ENCODE data around the gene RGS14.

RGS14 gene

GRCh38 chr5:177377851-177378776 is 20.4 kb downstream of the RGS14 start:
- Histone ChIP-seq H3K4me3 (no peak overlapping the region), H3K4me2 (no peak overlapping the region), H3K9ac (no peak overlapping the region), H3K9me3 (replicated peaks in 1 of 11) (no peaks in the 10 kb centered on the region), H4K20me1 (no peaks in the 10 kb centered on the region), H3K36me3 (peaks cover 0 to 11% (median 0%) of the 10 kb centered on the region in 11 experiments; a peak in 1 of 22 replicates), H3K27ac (peak overlapping the region in 2 of 11 experiments; percentile 19 to 55; a peak in 3 of 22 replicates), H3K4me1 (peaks cover 13 to 64% (median 42%) of the 10 kb centered on the region in 10 experiments), H3K27me3 (no peaks in the 10 kb centered on the region)
- TF ChIP-seq Cebpa-rat (IDR thresholded peaks at IDR 0.05), result no peak

- peak overlapping the region in 8 of 11 experiments; percentile 3 to 42 (median 29); a peak in 9 of 22 replicates for H3K4me2 ChIP-seq
Measured at GRCh38 chr5:177378884-177379883, 21.5 kb downstream of the RGS14 start.

DNA sequence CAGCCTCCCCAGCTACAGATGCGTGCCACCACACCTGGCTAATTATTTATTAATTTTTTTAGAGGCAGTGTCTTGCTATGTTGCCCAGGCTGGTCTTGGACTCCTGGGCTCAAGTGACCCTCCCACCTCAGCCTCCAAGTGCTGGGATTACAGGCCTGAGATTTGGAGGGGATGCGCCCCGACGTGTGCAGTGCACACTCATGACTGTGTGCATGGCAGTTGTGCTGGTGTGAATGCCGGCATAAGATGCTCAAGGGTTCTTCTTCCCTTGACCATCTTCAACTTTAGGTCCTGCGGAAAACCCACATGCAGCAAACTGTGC is 23.0 kb downstream of the RGS14 start:
- Histone ChIP-seq H3K4me3 (no peak overlapping the region), H3K9me3 (replicated peaks in 1 of 11) (no peaks in the 10 kb centered on the region), H3K4me2 (0 out of 22 replicates have a peak overlapping the region, but pooled peaks of 1 of the 11 experiments have one; percentile 9), H3K9ac (no peak overlapping the region), H3K36me3 (no peaks in the 10 kb centered on the region), H3K27me3 (peaks cover 0 to 5% (median 0%) of the 10 kb centered on the region in 11 experiments; a peak in 1 of 22 replicates), H4K20me1 (no peaks in the 10 kb centered on the region; a peak in 2 of 22 replicates), H3K4me1 (peaks cover 20 to 55% (median 44%) of the 10 kb centered on the region in 10 experiments), H3K27ac (no peak overlapping the region)
- TF ChIP-seq Cebpa-rat (IDR thresholded peaks at IDR 0.05), result no peak

More at GRCh38 chr5:177378884-177379883, 21.5 kb downstream of the RGS14 start:
- H3K27ac ChIP-seq, result peak overlapping the region in 6 of 11 experiments; percentile 4 to 55 (median 22); a peak in 7 of 22 replicates
- 0 out of 22 replicates have a peak, but pooled peaks cover 0 to under 1% (median 0%) of the 10 kb centered on the region in 11 experiments for H3K36me3 ChIP-seq
- peaks cover 0 to 4% (median 0%) of the 10 kb centered on the region in 11 experiments; a peak in 1 of 22 replicates for H3K27me3 ChIP-seq
- H4K20me1 ChIP-seq, result no peaks in the 10 kb centered on the region; a peak in 1 of 22 replicates
- peaks cover 13 to 57% (median 39%) of the 10 kb centered on the region in 10 experiments for H3K4me1 ChIP-seq
- H3K4me3 ChIP-seq, result no peak overlapping the region
- H3K9me3 ChIP-seq (replicated peaks in 1 of 11), result no peaks in the 10 kb centered on the region
- no peak for TF ChIP-seq Cebpa-rat (IDR thresholded peaks at IDR 0.05)
- no peak overlapping the region for H3K9ac ChIP-seq

DNA sequence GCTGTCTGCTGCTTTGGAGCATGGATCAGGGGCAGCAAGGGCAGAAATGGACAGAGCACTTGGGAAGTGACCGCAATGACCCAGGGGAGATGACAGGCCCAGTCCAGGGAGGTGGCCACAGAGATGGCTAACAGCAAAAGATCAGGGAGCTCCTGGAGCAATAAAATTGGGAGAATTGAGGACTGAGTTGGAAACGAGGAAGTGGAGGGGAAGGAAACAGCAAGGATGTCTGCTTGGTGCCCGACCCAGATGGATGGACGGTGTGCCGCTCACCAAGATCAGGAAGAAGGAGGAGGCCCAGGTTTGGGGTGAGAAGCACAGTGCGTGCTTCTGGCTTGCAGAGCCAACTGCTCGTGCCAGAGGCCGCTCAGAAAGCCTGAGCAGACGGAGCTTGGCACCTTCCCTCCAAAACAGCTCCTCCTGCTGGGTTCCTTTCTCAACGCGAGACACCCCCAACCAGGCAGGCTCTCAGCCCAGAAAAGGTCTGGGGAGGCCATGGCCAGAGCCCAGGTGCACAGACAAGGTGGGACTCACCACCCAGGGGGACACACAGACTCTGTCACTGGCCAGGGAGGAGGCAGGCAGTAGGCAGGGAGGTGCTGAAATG is 24.8 kb downstream of the RGS14 start:
- 0 out of 22 replicates have a peak overlapping the region, but pooled peaks of 2 of the 11 experiments have one; percentile 9 to 11 for H3K9ac ChIP-seq
- H3K27me3 ChIP-seq, result peaks cover 0 to 10% (median 0%) of the 10 kb centered on the region in 11 experiments; a peak in 1 of 22 replicates
- TF ChIP-seq Cebpa-rat (IDR thresholded peaks at IDR 0.05), result no peak
- H4K20me1 ChIP-seq, result no peaks in the 10 kb centered on the region; a peak in 2 of 22 replicates
- H3K27ac ChIP-seq, result no peak overlapping the region
- peak overlapping the region; percentile 13 to 70 (median 46); a peak in 21 of 22 replicates for H3K4me2 ChIP-seq
- no peak overlapping the region for H3K4me3 ChIP-seq
- no peaks in the 10 kb centered on the region for H3K9me3 ChIP-seq (replicated peaks in 1 of 11)
- peaks cover 23 to 67% (median 59%) of the 10 kb centered on the region in 10 experiments for H3K4me1 ChIP-seq
- no peaks in the 10 kb centered on the region for H3K36me3 ChIP-seq

GRCh38 chr5:177383181-177383580 is 25.5 kb downstream of the RGS14 start:
- no peaks in the 10 kb centered on the region for H3K36me3 ChIP-seq
- H3K4me1 ChIP-seq, result peaks cover 28 to 73% (median 65%) of the 10 kb centered on the region in 10 experiments
- H3K4me2 ChIP-seq, result peak overlapping the region in 8 of 11 experiments; percentile 28 to 70 (median 48); a peak in 13 of 22 replicates
- no peaks in the 10 kb centered on the region for H3K9me3 ChIP-seq (replicated peaks in 1 of 11)
- no peak for TF ChIP-seq Cebpa-rat (IDR thresholded peaks at IDR 0.05)
- H4K20me1 ChIP-seq, result no peaks in the 10 kb centered on the region; a peak in 2 of 22 replicates
- H3K9ac ChIP-seq, result no peak overlapping the region
- H3K4me3 ChIP-seq, result no peak overlapping the region
- peaks cover 0 to 10% (median 0%) of the 10 kb centered on the region in 11 experiments; a peak in 1 of 22 replicates for H3K27me3 ChIP-seq
- H3K27ac ChIP-seq, result no peak overlapping the region

DNA sequence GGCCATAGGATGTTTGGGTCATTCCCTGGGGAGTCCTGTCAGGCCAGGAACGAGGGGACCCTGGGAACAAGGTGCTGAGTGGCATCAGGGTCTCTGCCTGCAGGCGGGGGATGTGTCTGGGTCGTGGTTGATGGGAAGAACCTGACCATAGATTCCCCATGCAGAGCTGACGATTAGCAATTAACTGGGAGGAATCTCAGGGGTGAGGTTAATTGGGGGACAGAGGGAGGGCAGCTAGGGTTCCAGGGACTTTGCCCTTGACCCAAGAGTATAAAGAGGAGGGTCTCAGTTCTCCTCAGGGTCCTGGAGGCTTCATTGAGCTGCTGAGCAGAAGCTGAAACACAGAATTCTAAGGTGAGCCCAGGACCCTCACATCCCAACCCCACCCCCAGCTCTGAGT is 26.4 kb downstream of the RGS14 start, which contains the start of gene SLC34A1:
Gene SLC34A1 (plus strand): TSS at position 301 of the 400 bp plus-strand sequence. CDS start 1,308 bp downstream, outside the sequence.
- H3K27ac ChIP-seq, result no peak within 1 kb of the TSS
- no peak for TF ChIP-seq Cebpa-rat (IDR thresholded peaks at IDR 0.05)
- no peak within 1 kb of the TSS; a peak in 1 of 22 replicates for H3K9ac ChIP-seq
- H3K4me1 ChIP-seq, result peaks cover 35 to 82% (median 74%) of the 10 kb centered on the region in 10 experiments
- H3K36me3 ChIP-seq, result no peaks in the 10 kb centered on the region
- no peaks in the 10 kb centered on the region for H3K9me3 ChIP-seq (replicated peaks in 1 of 11)
- H4K20me1 ChIP-seq, result peaks cover 0 to 4% (median 0%) of the 10 kb centered on the region in 11 experiments; a peak in 2 of 22 replicates
- H3K4me2 ChIP-seq, result peak within 1 kb of the TSS in 9 of 11 experiments; percentile 16 to 93 (median 69); a peak in 10 of 22 replicates
- no peak within 1 kb of the TSS for H3K4me3 ChIP-seq
- peaks cover 0 to 10% (median 0%) of the 10 kb centered on the region in 11 experiments; a peak in 1 of 22 replicates for H3K27me3 ChIP-seq

- Histone ChIP-seq H3K9me3 (replicated peaks in 1 of 11) (no peaks in the 10 kb centered on the region), H3K27ac (no peak overlapping the region), H3K9ac (no peak overlapping the region), H3K4me3 (no peak overlapping the region), H3K27me3 (peaks cover 0 to 10% (median 0%) of the 10 kb centered on the region in 11 experiments; a peak in 1 of 22 replicates), H4K20me1 (peaks cover 0 to 15% (median 0%) of the 10 kb centered on the region in 11 experiments; a peak in 3 of 22 replicates), H3K4me1 (peaks cover 45 to 84% (median 77%) of the 10 kb centered on the region in 10 experiments), H3K36me3 (no peaks in the 10 kb centered on the region), H3K4me2 (peak overlapping the region; percentile 16 to 93 (median 70); a peak in 21 of 22 replicates)
- no peak for TF ChIP-seq Cebpa-rat (IDR thresholded peaks at IDR 0.05)
Measured at GRCh38 chr5:177385720-177386119, 28.0 kb downstream of the RGS14 start.

All from BLaER1 treated with 17β-estradiol and CSF1 and Interleukin-3, amounts not matched to agents 10 nM and 100 nM (cell line).